Neuronal stem cell (in vitro differentiated cells): Measurements from ENCODE around the gene APOL2.
"Not testable (repeated sequence)": the region's sequence is repeated elsewhere in the genome, so short reads cannot be mapped to it uniquely, and the experiment has no call there.

Experiments used
- DNase-seq: peaks from one replicate; pipeline ENCODE4 v3.0.0-alpha.2; 2013; ENCODE audit warnings: low spot score
- H2AFZ ChIP-seq: one replicate; pipeline ENCODE4 v1.6.1; 2013; ENCODE audit warnings: mild to moderate bottlenecking, low read length, inconsistent platforms
- H2AK5ac ChIP-seq: 2 replicates; pipeline ENCODE4 v1.6.1; 2013; ENCODE audit warnings: low read depth, mild to moderate bottlenecking, inconsistent platforms, low read length, moderate library complexity, mixed read lengths
- H2BK120ac ChIP-seq: 2 replicates; pipeline ENCODE4 v1.6.1; 2013; ENCODE audit warnings: low read depth, mild to moderate bottlenecking, inconsistent platforms, low read length, moderate library complexity, mixed read lengths
- H2BK12ac ChIP-seq: one replicate; pipeline ENCODE4 v1.6.1; 2013; ENCODE audit warnings: low read length, inconsistent platforms
- H2BK15ac ChIP-seq: 2 replicates; pipeline ENCODE4 v1.6.1; 2013; ENCODE audit warnings: mild to moderate bottlenecking, low read length, inconsistent platforms, mixed read lengths
- H2BK5ac ChIP-seq: one replicate; pipeline ENCODE4 v1.6.1; 2013; ENCODE audit warnings: inconsistent platforms, mild to moderate bottlenecking, low read length, moderate library complexity
- H3K14ac ChIP-seq: one replicate; pipeline ENCODE4 v1.6.1; 2013; ENCODE audit warnings: low read length, inconsistent platforms
- H3K18ac ChIP-seq: 2 replicates; pipeline ENCODE4 v1.6.1; 2013; ENCODE audit warnings: low read length, inconsistent platforms
- H3K23ac ChIP-seq: 2 replicates; pipeline ENCODE4 v1.6.1; 2013; ENCODE audit warnings: low read depth, mild to moderate bottlenecking, mixed read lengths, low read length, inconsistent platforms; ENCODE audit not compliant: poor library complexity
- H3K27ac ChIP-seq: replicated peaks from 3 replicates; pipeline ENCODE4 v1.5.1; 2013; ENCODE audit warnings: low read length, inconsistent platforms
- H3K27me3 ChIP-seq, 3 experiments: 2 replicates each; pipeline ENCODE4 v1.6.1; 2013; ENCODE audit warnings: low read length in 3 of 3, mild to moderate bottlenecking in 2 of 3, inconsistent platforms in 1 of 3, low read depth in 1 of 3, mixed read lengths in 1 of 3, moderate library complexity in 1 of 3; ENCODE audit not compliant: control insufficient read depth in 3 of 3, insufficient read depth in 3 of 3
- H3K36me3 ChIP-seq, 2 donors: replicated peaks in 1 of 2; 2 replicates each; pipeline ENCODE4 v1.6.1; 2013; ENCODE audit warnings: low read length in 2 of 2; ENCODE audit not compliant: control insufficient read depth in 2 of 2, insufficient read depth in 2 of 2
- H3K4ac ChIP-seq: 2 replicates; pipeline ENCODE4 v1.6.1; 2013; ENCODE audit warnings: inconsistent platforms, mild to moderate bottlenecking, low read length, moderate library complexity
- H3K4me1 ChIP-seq, 2 donors: 1 replicate in 1 of 2; 2 replicates in 1 of 2; pipeline ENCODE4 v1.6.1; 2013; ENCODE audit warnings: low read length in 2 of 2, low read depth in 1 of 2; ENCODE audit not compliant: control insufficient read depth in 2 of 2, insufficient read depth in 1 of 2
- H3K4me2 ChIP-seq: one replicate; pipeline ENCODE4 v1.6.1; 2013; ENCODE audit warnings: mild to moderate bottlenecking, low read length, inconsistent platforms; ENCODE audit not compliant: insufficient read depth, poor library complexity, severe bottlenecking
- H3K4me3 ChIP-seq, 2 donors: 2 replicates each; pipeline ENCODE4 v1.5.1; 2013; ENCODE audit warnings: low read length in 2 of 2, mild to moderate bottlenecking in 2 of 2, inconsistent platforms in 1 of 2, moderate library complexity in 1 of 2
- H3K79me1 ChIP-seq: one replicate; pipeline ENCODE4 v1.6.1; 2013; ENCODE audit warnings: low read depth, mild to moderate bottlenecking, inconsistent platforms, low read length, moderate library complexity
- H3K9ac ChIP-seq: one replicate; pipeline ENCODE4 v1.6.1; 2013; ENCODE audit warnings: mild to moderate bottlenecking, low read depth, low read length, inconsistent platforms; ENCODE audit not compliant: poor library complexity
- H3K9me3 ChIP-seq, 2 donors: replicated peaks in 1 of 2; 2 replicates each; pipeline versions ENCODE3 to v1.6.1; 2013; ENCODE audit warnings: low read length in 2 of 2, mild to moderate bottlenecking in 2 of 2, inconsistent platforms in 1 of 2, low read depth in 1 of 2, mixed read lengths in 1 of 2, moderate library complexity in 1 of 2; ENCODE audit not compliant: control insufficient read depth in 2 of 2, insufficient read depth in 1 of 2
- H4K8ac ChIP-seq: one replicate; pipeline ENCODE4 v1.6.1; 2013; ENCODE audit warnings: low read depth, mild to moderate bottlenecking, inconsistent platforms, low read length, moderate library complexity
- H4K91ac ChIP-seq: one replicate; pipeline ENCODE4 v1.6.1; 2013; ENCODE audit warnings: low read length, low read depth, mild to moderate bottlenecking, inconsistent platforms; ENCODE audit not compliant: poor library complexity
- WGBS, 2 donors: extraction: QIAGEN DNeasy Blood & Tissue Kit; methylation state at CpG; one replicate each; pipeline ENCODE4 v1.1.7; 2013; ENCODE audit warnings: missing lambda C conversion rate in 2 of 2, mixed read lengths in 1 of 2; ENCODE audit not compliant: insufficient read length in 2 of 2, insufficient replicate concordance in 1 of 2; ENCODE audit errors: extremely low coverage in 2 of 2; 5-methylcytosine and 5-hydroxymethylcytosine counted together

APOL2 gene

GRCh38 chr22:36262307-36262706 lies 23.0 kb upstream of the APOL2 start:
- H3K4me1 ChIP-seq, result peaks cover 17 to 24% of the 10 kb centered on the region in 2 donors
- not testable (repeated sequence) for H3K4me2 ChIP-seq, H2BK5ac ChIP-seq, H3K18ac ChIP-seq, H3K27ac ChIP-seq, H4K8ac ChIP-seq, H3K14ac ChIP-seq, H3K79me1 ChIP-seq, H2AK5ac ChIP-seq, H3K4ac ChIP-seq, H4K91ac ChIP-seq, DNase-seq, H3K36me3 ChIP-seq, H3K9me3 ChIP-seq, H3K9ac ChIP-seq, H2BK120ac ChIP-seq, H3K27me3 ChIP-seq, H3K4me3 ChIP-seq, H2BK15ac ChIP-seq, H2AFZ ChIP-seq, H2BK12ac ChIP-seq, H3K23ac ChIP-seq
- no CpG with 5 or more reads among the region's 3 CpGs for WGBS, 2 donors

- H2BK12ac ChIP-seq, H3K9ac ChIP-seq, H2BK5ac ChIP-seq, H3K14ac ChIP-seq, H3K23ac ChIP-seq, H3K36me3 ChIP-seq, H3K27ac ChIP-seq, H2BK15ac ChIP-seq, H3K4me2 ChIP-seq, DNase-seq, H2BK120ac ChIP-seq, H2AFZ ChIP-seq, H3K18ac ChIP-seq, H4K8ac ChIP-seq, H3K79me1 ChIP-seq, H2AK5ac ChIP-seq, H3K4me3 ChIP-seq, H4K91ac ChIP-seq, H3K27me3 ChIP-seq, H3K4ac ChIP-seq, H3K9me3 ChIP-seq: not testable (repeated sequence)
- no CpG with 5 or more reads among the region's 6 CpGs for WGBS, 2 donors
- peaks cover 17 to 24% of the 10 kb centered on the region in 2 donors for H3K4me1 ChIP-seq
Measured at GRCh38 chr22:36261675-36262074, 22.3 kb upstream of the APOL2 start.

GRCh38 chr22:36259615-36260300 lies 20.4 kb upstream of the APOL2 start:
- no peak overlapping the region for H2BK12ac ChIP-seq
- H2BK15ac ChIP-seq, result no peak overlapping the region
- peaks cover 0 to 3% of the 10 kb centered on the region in 2 donors for H3K9me3 ChIP-seq
- DNase-seq, result no peak
- H3K27me3 ChIP-seq, result no peaks in the 10 kb centered on the region
- H4K8ac ChIP-seq, result no peak overlapping the region
- WGBS, 2 donors, result no CpG with 5 or more reads among the region's 14 CpGs
- peak overlapping the region; percentile 52 for H2AK5ac ChIP-seq
- peak overlapping the region; percentile 79 for H2AFZ ChIP-seq
- H2BK120ac ChIP-seq, result no peak overlapping the region
- H4K91ac ChIP-seq, result no peak overlapping the region
- H3K23ac ChIP-seq, result no peak overlapping the region
- H2BK5ac ChIP-seq, result peak overlapping the region; percentile 88
- peak overlapping the region; percentile 97 for H3K18ac ChIP-seq
- peak overlapping the region; percentile 88 for H3K27ac ChIP-seq
- no peak overlapping the region for H3K14ac ChIP-seq
- peak overlapping the region; percentile 31 for H3K4me2 ChIP-seq
- H3K79me1 ChIP-seq, result no peaks in the 10 kb centered on the region
- peak overlapping the region in 1 of 2 donors; percentile 31 for H3K4me3 ChIP-seq
- H3K9ac ChIP-seq, result peak overlapping the region; percentile 15
- no peaks in the 10 kb centered on the region for H3K36me3 ChIP-seq
- H3K4ac ChIP-seq, result no peak overlapping the region
- peaks cover 24 to 27% of the 10 kb centered on the region in 2 donors for H3K4me1 ChIP-seq

- peak overlapping the region; percentile 15 for H3K9ac ChIP-seq
- peak overlapping the region; percentile 79 for H2AFZ ChIP-seq
- peak overlapping the region in 1 of 2 donors; percentile 31 for H3K4me3 ChIP-seq
- H3K18ac ChIP-seq, result peak overlapping the region; percentile 97
- H2AK5ac ChIP-seq, result peak overlapping the region; percentile 52
- H2BK15ac ChIP-seq, result peak overlapping the region; percentile 11
- WGBS, 2 donors, result no CpG with 5 or more reads among the region's 16 CpGs
- H3K4me1 ChIP-seq, result peaks cover 23 to 24% of the 10 kb centered on the region in 2 donors
- H3K27me3 ChIP-seq, result no peaks in the 10 kb centered on the region
- no peak overlapping the region for H3K23ac ChIP-seq
- peak overlapping the region; percentile 88 for H2BK5ac ChIP-seq
- H2BK120ac ChIP-seq, result no peak overlapping the region
- no peak overlapping the region for H4K91ac ChIP-seq
- H4K8ac ChIP-seq, result no peak overlapping the region
- no peaks in the 10 kb centered on the region for H3K36me3 ChIP-seq
- peak overlapping the region; percentile 31 for H3K4me2 ChIP-seq
- peaks cover 0 to 3% of the 10 kb centered on the region in 2 donors for H3K9me3 ChIP-seq
- peak; percentile 74 for DNase-seq
- H2BK12ac ChIP-seq, result no peak overlapping the region
- H3K27ac ChIP-seq, result peak overlapping the region; percentile 88
- H3K79me1 ChIP-seq, result no peaks in the 10 kb centered on the region
- H3K4ac ChIP-seq, result peak overlapping the region; percentile 14
- H3K14ac ChIP-seq, result no peak overlapping the region
Measured at GRCh38 chr22:36258701-36259614, 19.6 kb upstream of the APOL2 start.
